ENCODE results near the gene STAB2. TPM values are rescaled to one million over a fixed set of nuclear protein-coding genes. Genes with fewer than 3 reads are reported as not detected.
A peak's percentile ranks its signal among the peaks of the same experiment; 100 is the strongest.

Gene STAB2
- total and polyA plus RNA-seq, 10 donors = 9.7 to 320 (median 200) TPM

DNA sequence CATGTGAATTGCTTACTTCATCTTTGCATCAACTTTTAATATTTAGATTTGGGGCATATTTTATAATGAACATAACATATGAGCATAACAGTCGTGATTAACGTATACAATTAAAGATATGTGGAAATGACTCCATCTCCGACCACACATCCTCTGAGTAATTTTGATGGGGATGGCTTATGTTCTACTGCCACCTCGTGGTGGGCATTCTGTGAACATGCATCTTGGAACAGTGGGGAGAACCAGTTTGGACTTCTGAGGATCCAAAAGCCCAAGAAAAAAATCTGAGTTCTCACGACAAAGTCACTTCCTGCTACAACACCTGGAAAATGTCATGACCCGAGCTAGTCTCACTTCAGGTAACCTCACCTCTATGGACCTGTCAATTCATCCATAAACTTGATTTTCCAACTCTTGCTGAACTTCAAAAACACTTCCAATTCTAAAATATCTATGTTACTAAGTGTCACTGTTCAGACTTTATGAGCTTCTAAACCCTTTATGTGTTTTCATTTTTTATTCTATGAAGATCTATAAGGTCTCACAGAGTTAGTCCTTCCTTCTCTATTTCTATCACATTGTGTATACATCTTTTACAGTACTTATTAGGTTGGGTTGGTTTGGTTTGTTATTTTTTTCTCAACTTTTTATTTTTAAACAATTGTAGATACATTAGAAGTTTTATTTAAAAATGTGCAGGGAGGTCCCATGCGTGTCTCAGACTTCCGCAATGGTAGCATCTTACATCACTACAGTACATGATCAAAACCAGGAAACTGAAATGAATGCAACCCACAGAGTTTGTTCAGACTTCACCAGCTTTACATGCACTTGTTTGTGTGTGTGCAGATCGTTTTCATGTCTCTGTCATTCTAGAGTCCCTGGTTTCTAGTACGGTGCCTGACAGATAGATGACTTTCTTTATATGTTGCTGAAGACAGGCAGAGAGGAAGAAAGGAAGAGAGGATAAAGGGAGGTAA, 38.2 kb upstream of the STAB2 start:
- no peaks in the 10 kb centered on the region for H3K9me3 ChIP-seq
- H3K27ac ChIP-seq = no peak overlapping the region
- H3K36me3 ChIP-seq = no peaks in the 10 kb centered on the region
- H3K27me3 ChIP-seq (replicated peaks in 1 of 7) = peaks cover 0 to 22% (median 0%) of the 10 kb centered on the region in 7 donors
- no peak overlapping the region for H3K4me3 ChIP-seq
- DNase-seq = no peak
- intact Hi-C loops (cut with DNase I; ENCODE audit: low total_unique reads) = loop anchor here (5.0 kb wide), 1 partner anchor 662 kb away; no protein-coding TSS in a partner anchor
- TF ChIP-seq, protein P1, sequence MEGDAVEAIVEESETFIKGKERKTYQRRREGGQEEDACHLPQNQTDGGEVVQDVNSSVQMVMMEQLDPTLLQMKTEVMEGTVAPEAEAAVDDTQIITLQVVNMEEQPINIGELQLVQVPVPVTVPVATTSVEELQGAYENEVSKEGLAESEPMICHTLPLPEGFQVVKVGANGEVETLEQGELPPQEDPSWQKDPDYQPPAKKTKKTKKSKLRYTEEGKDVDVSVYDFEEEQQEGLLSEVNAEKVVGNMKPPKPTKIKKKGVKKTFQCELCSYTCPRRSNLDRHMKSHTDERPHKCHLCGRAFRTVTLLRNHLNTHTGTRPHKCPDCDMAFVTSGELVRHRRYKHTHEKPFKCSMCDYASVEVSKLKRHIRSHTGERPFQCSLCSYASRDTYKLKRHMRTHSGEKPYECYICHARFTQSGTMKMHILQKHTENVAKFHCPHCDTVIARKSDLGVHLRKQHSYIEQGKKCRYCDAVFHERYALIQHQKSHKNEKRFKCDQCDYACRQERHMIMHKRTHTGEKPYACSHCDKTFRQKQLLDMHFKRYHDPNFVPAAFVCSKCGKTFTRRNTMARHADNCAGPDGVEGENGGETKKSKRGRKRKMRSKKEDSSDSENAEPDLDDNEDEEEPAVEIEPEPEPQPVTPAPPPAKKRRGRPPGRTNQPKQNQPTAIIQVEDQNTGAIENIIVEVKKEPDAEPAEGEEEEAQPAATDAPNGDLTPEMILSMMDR (IDR thresholded peaks at IDR 0.05 in 8 of 11, conservative IDR thresholded peaks at IDR 0.05 in 3 of 11) = peak; percentile 57 to 83 (median 81)
- TF ChIP-seq POLR2A (IDR thresholded peaks at IDR 0.05) = no peak
- 20 to 26% (median 22%) methylated on average over 10 of the region's 10 CpGs for WGBS, 5 donors
- H3K4me1 ChIP-seq = peaks cover 0 to 5% (median 0%) of the 10 kb centered on the region in 6 donors

- DNase-seq = no peak
- H3K4me1 ChIP-seq = no peaks in the 10 kb centered on the region
- intact Hi-C loops (cut with DNase I; ENCODE audit: low total_unique reads) = no loop called here
- 74 to 82% (median 76%) methylated on average over 3 of the region's 3 CpGs for WGBS, 5 donors
- peaks cover 0 to 6% (median 0%) of the 10 kb centered on the region in 8 donors for H3K9me3 ChIP-seq
- H3K4me3 ChIP-seq = no peak overlapping the region
- H3K36me3 ChIP-seq = no peaks in the 10 kb centered on the region
- peaks cover 0 to 21% (median 0%) of the 10 kb centered on the region in 7 donors for H3K27me3 ChIP-seq (replicated peaks in 1 of 7)
- no peak overlapping the region for H3K27ac ChIP-seq
- TF ChIP-seq POLR2A (IDR thresholded peaks at IDR 0.05) (no peak), POLR2AphosphoS5 (IDR thresholded peaks at IDR 0.05) (no peak)
- TF ChIP-seq, protein P1 (IDR thresholded peaks at IDR 0.05 in 8 of 11, conservative IDR thresholded peaks at IDR 0.05 in 3 of 11) = no peak
Observed at GRCh38 chr12:103556890-103557627, 30.0 kb upstream of the STAB2 start.

GRCh38 chr12:103557628-103558010, 29.5 kb upstream of the STAB2 start:
- H3K4me3 ChIP-seq = no peak overlapping the region
- H3K4me1 ChIP-seq = no peaks in the 10 kb centered on the region
- no peak for TF ChIP-seq POLR2A (IDR thresholded peaks at IDR 0.05)
- 70 to 88% (median 84%) methylated on average over 2 of the region's 2 CpGs for WGBS, 5 donors
- DNase-seq = no peak
- H3K36me3 ChIP-seq = no peaks in the 10 kb centered on the region
- peaks cover 0 to 6% (median 0%) of the 10 kb centered on the region in 8 donors for H3K9me3 ChIP-seq
- no peak overlapping the region for H3K27ac ChIP-seq
- peaks cover 0 to 17% (median 0%) of the 10 kb centered on the region in 7 donors for H3K27me3 ChIP-seq (replicated peaks in 1 of 7)
- intact Hi-C loops (cut with DNase I; ENCODE audit: low total_unique reads) = no loop called here

- Histone ChIP-seq H3K9me3 (peaks cover 0 to 14% (median 0%) of the 10 kb centered on the region in 8 donors), H3K36me3 (no peaks in the 10 kb centered on the region), H3K4me1 (no peaks in the 10 kb centered on the region), H3K27ac (no peak overlapping the region), H3K4me3 (no peak overlapping the region), H3K27me3 (replicated peaks in 1 of 7) (peaks cover 0 to 9% (median 0%) of the 10 kb centered on the region in 7 donors)
- 44 to 62% (median 50%) methylated on average over 1 of the region's 1 CpG for WGBS, 5 donors
- intact Hi-C loops (cut with DNase I; ENCODE audit: low total_unique reads) = no loop called here
- DNase-seq = no peak
- TF ChIP-seq POLR2A (IDR thresholded peaks at IDR 0.05) (no peak), POLR2AphosphoS5 (IDR thresholded peaks at IDR 0.05) (no peak)
- TF ChIP-seq, protein P1 (IDR thresholded peaks at IDR 0.05 in 8 of 11, conservative IDR thresholded peaks at IDR 0.05 in 3 of 11) = no peak
Observed at GRCh38 chr12:103558879-103559278, 28.2 kb upstream of the STAB2 start.
